ENCODE results near the gene KCNK17. TPM values are rescaled to one million over a fixed set of nuclear protein-coding genes. Genes with fewer than 3 reads are reported as not detected.

The KCNK17 gene
- total RNA-seq, 1 experiment from 2014 or later = not detected

DNA sequence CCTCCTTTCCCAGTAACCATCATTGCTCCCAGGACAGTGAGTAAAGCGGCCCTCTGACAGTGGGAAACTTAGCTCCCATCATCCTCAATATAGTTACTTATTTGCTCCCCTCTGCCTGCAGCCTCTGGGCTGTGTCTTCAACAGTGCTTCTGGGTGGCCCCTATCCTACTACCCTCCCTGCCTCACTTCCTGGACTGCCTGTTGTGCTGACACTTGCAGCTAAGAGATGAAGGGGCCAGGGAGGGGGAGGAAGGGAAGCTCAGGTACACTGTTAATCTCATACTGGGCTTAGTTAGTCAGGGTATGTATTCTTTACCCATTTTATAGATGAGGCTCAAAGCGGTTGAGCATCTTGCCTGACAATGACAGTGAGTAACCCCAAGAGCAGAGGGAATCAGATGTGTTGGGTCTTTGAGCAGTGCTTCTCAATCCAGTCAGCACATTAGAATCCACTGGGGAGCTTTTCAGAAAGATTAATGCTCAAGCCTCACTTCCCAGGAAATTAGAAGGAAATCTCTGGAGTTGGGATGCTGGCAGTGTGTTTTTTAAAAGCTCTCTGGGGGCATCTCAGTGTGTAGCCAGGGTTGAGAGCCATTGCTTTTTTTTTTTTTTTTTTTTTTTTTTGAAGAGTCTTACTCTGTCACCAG is 57.8 kb downstream of the KCNK17 start:
- Histone ChIP-seq H3K9me2 (ENCODE audit: insufficient read depth) (no peaks in the 10 kb centered on the region; the same call in 1 of the 2 replicates), H3K4me3 (replicated peaks in 1 of 2; ENCODE audit: low read depth in 1 of 2, low read length in 2 of 2) (no peak overlapping the region), H3K27ac (ENCODE audit: low read depth, low read length) (no peak overlapping the region), H2AFZ (ENCODE audit: low read depth, low read length, poor library complexity, severe bottlenecking) (no peak overlapping the region), H3K9me3 (ENCODE audit: control insufficient read depth in 1 of 2, insufficient read depth in 1 of 2, low read depth in 1 of 2, low read length in 2 of 2) (no peaks in the 10 kb centered on the region), H3K27me3 (ENCODE audit: insufficient read depth, low read length) (peaks cover 7% of the 10 kb centered on the region; the same call in 1 of the 2 replicates), H3K4me2 (ENCODE audit: low read length) (no peak overlapping the region), H3K79me2 (ENCODE audit: insufficient read depth, low read length) (no peaks in the 10 kb centered on the region), H3K4me1 (ENCODE audit: control insufficient read depth in 1 of 2, insufficient read depth in 2 of 2, low read length in 2 of 2) (no peaks in the 10 kb centered on the region), H3K9ac (ENCODE audit: low read length) (no peak overlapping the region), H3K36me3 (ENCODE audit: control insufficient read depth in 1 of 2, insufficient read depth in 2 of 2, low read length in 2 of 2) (no peaks in the 10 kb centered on the region), H4K20me1 (ENCODE audit: insufficient read depth) (no peaks in the 10 kb centered on the region)
- ChIA-PET RAD21 (ENCODE audit: low non-redundant PET in 1 of 2, low total read pairs in 2 of 2, uncharacterized antibody in 2 of 2, unreplicated experiment in 2 of 2) (no interaction called here), POLR2A (no interaction called here), CTCF (no interaction called here)
- ATAC-seq (no peak), DNase-seq (ENCODE audit: low read depth, low spot score) (no peak)
- no peak for TF ChIP-seq FOSL1 (IDR thresholded peaks at IDR 0.05; ENCODE audit: low read depth)
- no peak for TF ChIP-seq CBX3 (IDR thresholded peaks at IDR 0.05; ENCODE audit: low read depth)
- no peak for TF ChIP-seq SIN3A (IDR thresholded peaks at IDR 0.05; ENCODE audit: low read depth)
- TF ChIP-seq EZH2 (IDR thresholded peaks at IDR 0.05) = no peak
- TF ChIP-seq ZFX (IDR thresholded peaks at IDR 0.05) = no peak
- TF ChIP-seq ELF1 (IDR thresholded peaks at IDR 0.05; ENCODE audit: borderline replicate concordance, low read depth) = no peak
- TF ChIP-seq, protein P1, sequence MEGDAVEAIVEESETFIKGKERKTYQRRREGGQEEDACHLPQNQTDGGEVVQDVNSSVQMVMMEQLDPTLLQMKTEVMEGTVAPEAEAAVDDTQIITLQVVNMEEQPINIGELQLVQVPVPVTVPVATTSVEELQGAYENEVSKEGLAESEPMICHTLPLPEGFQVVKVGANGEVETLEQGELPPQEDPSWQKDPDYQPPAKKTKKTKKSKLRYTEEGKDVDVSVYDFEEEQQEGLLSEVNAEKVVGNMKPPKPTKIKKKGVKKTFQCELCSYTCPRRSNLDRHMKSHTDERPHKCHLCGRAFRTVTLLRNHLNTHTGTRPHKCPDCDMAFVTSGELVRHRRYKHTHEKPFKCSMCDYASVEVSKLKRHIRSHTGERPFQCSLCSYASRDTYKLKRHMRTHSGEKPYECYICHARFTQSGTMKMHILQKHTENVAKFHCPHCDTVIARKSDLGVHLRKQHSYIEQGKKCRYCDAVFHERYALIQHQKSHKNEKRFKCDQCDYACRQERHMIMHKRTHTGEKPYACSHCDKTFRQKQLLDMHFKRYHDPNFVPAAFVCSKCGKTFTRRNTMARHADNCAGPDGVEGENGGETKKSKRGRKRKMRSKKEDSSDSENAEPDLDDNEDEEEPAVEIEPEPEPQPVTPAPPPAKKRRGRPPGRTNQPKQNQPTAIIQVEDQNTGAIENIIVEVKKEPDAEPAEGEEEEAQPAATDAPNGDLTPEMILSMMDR (IDR thresholded peaks at IDR 0.05 in 2 of 3, conservative IDR thresholded peaks at IDR 0.05 in 1 of 3; ENCODE audit: borderline replicate concordance in 1 of 3, insufficient read depth in 1 of 3, low read depth in 2 of 3, low read length in 2 of 3) = no peak
- no peak for TF ChIP-seq JUND (IDR thresholded peaks at IDR 0.05)
- TF ChIP-seq TCF7L2 (IDR thresholded peaks at IDR 0.05; ENCODE audit: borderline replicate concordance, extremely low read depth, insufficient read depth, insufficient read length) = no peak
- TF ChIP-seq, protein P2, sequence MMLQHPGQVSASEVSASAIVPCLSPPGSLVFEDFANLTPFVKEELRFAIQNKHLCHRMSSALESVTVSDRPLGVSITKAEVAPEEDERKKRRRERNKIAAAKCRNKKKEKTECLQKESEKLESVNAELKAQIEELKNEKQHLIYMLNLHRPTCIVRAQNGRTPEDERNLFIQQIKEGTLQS (IDR thresholded peaks at IDR 0.05) = no peak
- no peak for TF ChIP-seq POLR2A (IDR thresholded peaks at IDR 0.05; ENCODE audit: borderline replicate concordance, extremely low read depth, insufficient read depth, insufficient read length)
- intact Hi-C loops (cut with micrococcal nuclease) = no loop called here
- BruUV-seq (replicated peaks) = no TSS peak
